Dedifferentiated amniotic fluid mesenchymal stem cell (primary cell): ENCODE data around the gene PRUNE2.

Experiments
- DNase-seq: peaks from one replicate; pipeline ENCODE4 v3.0.0-alpha.2; 2016; ENCODE audit errors: extremely low spot score

PRUNE2 gene

GRCh38 chr9:76658510-76659231 is 247.2 kb downstream of the PRUNE2 start:
- DNase-seq, result peak; percentile 50

GRCh38 chr9:76657265-76657664 is 248.6 kb downstream of the PRUNE2 start:
- DNase-seq, result no peak

DNA sequence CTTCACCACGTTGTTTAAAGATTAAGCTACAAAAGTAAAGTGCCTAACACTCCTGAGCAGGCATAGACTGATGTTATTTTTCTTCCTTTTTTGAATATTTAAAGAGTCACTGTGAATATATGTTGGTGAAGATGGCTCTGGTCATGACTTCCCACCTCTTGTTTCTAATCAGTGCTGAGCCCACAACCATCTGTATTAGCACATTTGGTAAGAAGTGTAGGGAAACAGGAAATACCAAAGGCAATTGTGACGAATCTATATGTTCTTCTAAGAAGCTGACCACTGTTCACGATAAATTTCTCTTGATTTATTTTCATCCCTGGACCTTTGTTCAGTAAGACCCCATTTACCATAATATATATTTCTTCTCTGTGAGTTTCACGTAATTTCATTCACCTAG is 249.9 kb downstream of the PRUNE2 start:
- no peak for DNase-seq

- DNase-seq, result no peak
These were observed 250.8 kb downstream of the PRUNE2 start for GRCh38 chr9:76655121-76655541.

GRCh38 chr9:76654575-76654974 is 251.3 kb downstream of the PRUNE2 start:
- DNase-seq, result peak; percentile 97

- peak; percentile 57 for DNase-seq
These were observed 251.9 kb downstream of the PRUNE2 start for GRCh38 chr9:76654051-76654461.

GRCh38 chr9:76652894-76653293 is 253.0 kb downstream of the PRUNE2 start:
- DNase-seq, result no peak

GRCh38 chr9:76651119-76651705 is 254.7 kb downstream of the PRUNE2 start:
- no peak for DNase-seq

DNA sequence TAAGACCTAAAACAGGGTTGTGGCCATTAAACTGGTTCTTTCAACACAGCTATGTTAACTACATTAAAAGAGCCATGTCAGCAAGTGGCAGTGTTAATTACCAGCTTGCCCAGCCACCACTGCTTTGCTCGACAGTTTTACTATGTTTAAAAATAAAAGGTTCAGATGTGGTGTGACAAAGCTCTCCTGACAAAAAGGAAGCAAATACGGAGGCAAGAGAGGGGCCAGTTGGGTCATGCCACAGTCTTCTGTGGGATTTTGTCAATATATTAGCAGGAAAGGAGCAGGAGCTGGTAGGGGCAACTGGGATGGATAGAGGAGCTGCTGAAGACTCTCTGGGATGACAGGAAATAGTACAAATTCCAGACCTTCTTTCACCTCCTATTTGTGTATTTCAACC is 255.2 kb downstream of the PRUNE2 start:
- no peak for DNase-seq

DNA sequence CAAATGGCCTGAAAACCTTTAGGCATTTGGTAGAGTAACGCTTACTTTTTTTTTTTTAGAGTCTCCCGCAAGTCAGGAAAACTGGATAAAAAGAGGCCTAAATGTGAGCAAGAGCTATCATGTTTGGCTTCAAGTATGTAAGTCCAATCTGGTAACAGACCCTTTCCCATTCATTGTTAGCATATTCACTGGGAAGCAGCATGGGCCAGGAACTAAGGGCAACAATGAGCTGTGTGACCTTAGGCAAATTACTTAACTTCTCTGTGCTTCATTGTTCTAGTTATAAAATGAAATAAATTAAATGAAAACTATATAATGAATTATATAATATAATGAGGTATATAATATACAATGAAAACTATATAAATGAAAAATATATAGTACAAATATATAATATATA is 256.0 kb downstream of the PRUNE2 start:
- no peak for DNase-seq

- DNase-seq, result no peak
These were observed 259.7 kb downstream of the PRUNE2 start for GRCh38 chr9:76646249-76646648.

GRCh38 chr9:76644647-76645250 is 261.2 kb downstream of the PRUNE2 start:
- no peak for DNase-seq

- no peak for DNase-seq
These were observed 261.7 kb downstream of the PRUNE2 start for GRCh38 chr9:76644171-76644570.

DNA sequence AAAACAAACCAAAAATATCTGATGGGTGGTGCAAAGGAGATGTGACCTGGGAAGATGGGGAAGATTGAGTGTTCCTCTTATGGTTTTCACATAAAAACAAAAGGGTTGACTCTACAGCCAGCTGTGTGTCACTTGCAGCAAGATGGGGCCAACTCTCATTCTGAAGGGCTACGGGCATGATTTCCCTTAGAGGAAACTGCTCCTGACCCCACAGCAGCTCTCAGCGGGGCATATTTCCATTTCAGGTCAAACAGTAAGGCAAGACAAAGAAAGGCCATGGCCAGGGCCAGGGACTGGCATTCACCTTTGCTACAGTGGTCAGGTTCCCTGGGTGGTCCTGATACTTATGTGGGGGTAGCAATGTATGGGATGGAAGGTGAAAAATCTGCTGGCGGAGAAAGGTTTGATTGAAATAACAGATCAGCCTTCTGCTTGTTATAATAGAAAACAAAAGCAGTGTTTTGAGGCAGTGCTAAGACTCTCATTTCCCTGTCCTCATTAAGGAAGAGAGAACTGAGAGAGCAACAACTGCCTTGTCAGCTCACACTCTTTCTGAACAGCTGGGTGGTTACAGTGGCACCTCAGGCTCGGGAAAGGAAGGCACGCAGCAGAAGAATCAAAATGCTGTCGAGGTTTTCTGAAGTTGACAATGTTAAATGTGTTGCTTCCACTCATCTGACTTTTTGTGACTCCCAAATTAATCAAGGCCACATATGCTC is 262.4 kb downstream of the PRUNE2 start:
- no peak for DNase-seq

GRCh38 chr9:76642701-76643209 is 263.2 kb downstream of the PRUNE2 start:
- no peak for DNase-seq

DNA sequence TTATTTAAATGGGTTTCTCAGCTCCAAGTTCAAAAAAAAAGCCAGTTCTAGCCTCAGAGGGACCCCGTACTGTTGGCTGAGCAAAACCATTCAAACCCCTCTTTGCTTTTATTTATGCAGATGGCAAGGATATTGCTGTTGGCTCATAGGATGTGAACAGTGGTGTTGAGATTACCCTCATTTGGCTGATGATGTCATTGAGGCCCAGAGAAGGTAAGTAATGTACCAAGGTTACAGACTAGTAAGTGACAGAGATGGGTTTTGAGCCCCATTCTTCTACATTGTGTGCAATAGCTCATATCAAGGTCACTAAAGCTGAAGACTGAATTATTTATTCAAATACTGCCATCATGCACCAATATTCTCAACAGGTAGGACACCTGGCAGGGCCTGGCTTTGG is 263.8 kb downstream of the PRUNE2 start:
- DNase-seq, result no peak

GRCh38 chr9:76638001-76638400 is 267.9 kb downstream of the PRUNE2 start:
- DNase-seq, result no peak

GRCh38 chr9:76637416-76637815 is 268.5 kb downstream of the PRUNE2 start:
- DNase-seq, result no peak

- DNase-seq, result no peak
These were observed 271.4 kb downstream of the PRUNE2 start for GRCh38 chr9:76634356-76635054.

GRCh38 chr9:76630916-76631315 is 275.0 kb downstream of the PRUNE2 start:
- no peak for DNase-seq

- no peak for DNase-seq
These were observed 276.5 kb downstream of the PRUNE2 start for GRCh38 chr9:76629205-76629990.
